ENCODE data around the gene SYT8.

Gene SYT8

DNA sequence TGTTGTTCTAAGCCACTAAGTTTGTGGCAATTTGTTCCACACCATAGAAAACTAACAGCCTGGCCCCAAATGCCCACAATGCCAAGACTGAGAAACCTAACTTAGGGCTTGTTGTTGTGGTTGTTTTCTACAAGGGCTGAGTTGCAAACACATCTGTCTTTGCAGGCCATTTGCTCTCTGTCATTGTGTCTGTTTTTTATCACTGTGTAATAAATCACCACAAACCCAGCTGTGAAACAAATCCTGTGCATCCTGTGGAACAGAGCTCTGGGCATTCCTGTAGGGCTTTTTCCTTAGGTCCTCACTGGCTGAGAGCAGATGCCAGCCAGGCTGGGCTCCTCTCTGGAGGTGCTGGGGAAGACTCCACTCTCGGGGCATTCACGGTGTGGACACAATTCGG, 15.7 kb upstream of the SYT8 start:
- FAIRE-seq = no peak

DNA sequence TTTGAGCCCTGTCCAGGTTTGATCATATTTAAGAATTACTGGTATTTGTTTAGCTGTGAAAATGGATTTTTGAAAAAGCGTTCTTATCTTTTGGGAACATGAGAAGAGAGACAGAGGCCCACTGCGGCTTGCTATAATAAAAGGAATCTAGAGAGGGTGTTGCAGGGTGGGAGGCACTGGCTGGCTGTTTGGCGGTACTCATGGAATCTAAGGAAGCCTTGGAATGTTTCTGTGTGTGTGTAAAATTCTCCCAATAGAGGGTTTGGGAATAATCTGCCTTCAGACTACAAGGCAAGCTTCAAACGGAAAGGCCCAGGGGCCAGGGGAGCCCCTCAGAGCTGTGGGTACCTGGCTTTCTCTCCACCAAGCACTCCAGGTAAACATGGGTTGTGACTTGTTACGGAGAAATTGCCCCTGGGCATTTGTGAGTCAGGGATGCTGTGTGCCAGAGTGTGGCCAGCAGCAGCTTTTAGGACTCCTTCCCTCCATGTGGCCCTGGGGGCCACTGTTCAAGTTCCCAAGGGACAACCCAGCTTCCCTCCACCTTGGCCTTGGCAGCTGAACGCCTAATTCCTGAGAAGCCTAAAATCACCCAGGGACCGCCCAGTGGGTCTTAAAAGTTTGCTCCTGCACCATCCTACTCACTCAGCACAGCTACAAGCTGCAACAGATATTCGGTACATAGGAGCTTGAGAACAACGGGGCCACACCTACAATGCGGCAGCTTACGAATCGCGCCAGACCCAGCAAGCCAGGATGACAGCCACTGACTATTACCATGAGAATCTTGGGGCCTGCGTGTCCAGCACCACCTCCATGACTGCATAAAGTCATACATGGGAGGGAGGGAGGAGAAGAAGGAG, 14.1 kb upstream of the SYT8 start:
- no peak for FAIRE-seq

DNA sequence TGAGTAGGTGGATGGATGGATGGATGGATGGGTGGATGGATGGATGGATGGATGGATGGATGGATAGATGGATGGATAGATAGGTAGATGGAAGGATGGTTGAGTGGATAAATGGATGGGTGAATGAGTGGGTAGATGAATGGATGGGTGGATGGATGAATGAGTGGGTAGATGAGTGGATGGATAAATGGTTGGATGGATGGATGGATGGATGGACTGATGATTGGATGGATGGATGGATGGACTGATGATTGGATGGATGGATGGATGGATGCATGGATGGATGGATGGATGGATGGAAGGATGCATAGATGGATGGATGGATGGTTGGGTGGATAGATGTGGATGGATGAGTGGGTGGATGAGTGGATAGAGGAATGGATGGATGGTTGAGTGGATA, 13.2 kb upstream of the SYT8 start:
- FAIRE-seq = no peak

DNA sequence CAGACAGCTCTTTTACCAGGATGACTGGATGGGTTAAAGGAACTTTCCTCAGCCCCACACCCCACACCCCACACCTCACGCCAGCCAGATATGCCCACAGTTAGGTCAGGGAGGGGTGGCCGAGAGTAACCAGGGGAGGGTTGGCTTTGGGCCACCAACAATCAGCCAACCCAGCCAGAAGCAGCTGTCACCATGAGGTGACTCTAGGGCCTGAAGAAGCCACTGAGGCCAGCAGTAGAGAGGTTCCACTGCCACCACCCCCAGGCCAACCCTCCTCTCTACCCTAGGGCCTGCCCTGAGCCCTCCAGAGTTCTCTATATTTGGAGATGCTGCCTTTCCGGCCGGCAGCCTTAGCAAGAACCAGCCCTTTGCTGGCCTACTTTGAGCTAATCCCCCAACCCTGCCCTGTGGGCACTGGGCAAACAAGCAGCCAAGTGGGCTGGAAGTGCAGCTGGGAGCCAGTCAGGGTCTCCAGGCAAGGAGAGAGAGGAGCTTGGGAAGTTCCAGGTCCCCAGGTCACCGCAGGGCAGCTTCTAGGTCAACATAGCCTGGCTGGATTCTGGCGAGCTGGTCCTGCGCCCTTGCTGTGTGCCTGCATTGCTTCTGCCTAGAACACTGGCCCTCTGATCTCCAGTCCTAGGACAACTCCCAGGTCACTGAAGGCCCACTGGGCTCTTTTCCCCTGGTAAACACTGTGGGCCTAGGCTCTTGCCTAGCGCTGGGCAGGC, 12.0 kb upstream of the SYT8 start:
- no peak for FAIRE-seq

DNA sequence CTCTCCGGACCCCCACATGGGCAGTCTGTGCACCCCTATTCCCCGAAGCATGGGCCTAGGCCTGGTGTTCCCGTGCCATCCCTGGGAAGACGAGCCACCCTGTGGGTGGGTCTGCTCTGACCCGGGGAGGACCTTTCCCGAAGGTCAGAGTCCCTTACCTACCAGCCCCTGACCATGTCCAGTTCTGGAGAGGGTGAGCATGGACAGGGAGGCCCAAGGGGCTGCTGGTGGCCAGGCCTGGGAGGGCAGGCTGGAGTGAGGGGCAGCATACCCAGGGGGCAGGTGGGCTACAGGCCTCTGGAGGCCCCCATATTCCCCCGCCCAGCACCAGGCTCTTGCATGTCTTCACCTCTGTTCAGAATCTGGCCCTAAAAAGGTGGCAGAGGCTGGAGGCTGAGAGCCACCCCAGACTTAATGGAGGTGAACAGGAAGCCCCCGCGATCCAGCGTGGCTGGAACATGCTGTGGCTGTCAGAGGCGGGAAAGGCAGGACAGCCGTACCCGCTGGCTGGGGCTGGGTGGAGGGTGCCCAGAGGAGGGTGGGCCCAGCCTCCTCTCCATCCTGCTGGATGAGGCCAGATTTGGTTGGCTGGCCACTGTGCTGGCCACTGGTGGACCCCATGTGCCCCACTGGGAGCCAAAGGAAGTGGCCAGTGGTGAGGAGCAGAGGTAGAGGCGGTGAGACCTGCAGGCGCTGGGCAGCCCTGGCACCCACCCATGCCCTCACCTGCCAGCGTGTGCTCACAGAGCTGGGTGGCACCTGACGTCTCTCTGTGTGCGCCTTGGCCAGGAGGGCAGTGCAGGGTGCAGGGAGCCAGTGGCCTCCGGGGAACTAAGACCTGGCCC, 11.2 kb upstream of the SYT8 start:
- FAIRE-seq = no peak

DNA sequence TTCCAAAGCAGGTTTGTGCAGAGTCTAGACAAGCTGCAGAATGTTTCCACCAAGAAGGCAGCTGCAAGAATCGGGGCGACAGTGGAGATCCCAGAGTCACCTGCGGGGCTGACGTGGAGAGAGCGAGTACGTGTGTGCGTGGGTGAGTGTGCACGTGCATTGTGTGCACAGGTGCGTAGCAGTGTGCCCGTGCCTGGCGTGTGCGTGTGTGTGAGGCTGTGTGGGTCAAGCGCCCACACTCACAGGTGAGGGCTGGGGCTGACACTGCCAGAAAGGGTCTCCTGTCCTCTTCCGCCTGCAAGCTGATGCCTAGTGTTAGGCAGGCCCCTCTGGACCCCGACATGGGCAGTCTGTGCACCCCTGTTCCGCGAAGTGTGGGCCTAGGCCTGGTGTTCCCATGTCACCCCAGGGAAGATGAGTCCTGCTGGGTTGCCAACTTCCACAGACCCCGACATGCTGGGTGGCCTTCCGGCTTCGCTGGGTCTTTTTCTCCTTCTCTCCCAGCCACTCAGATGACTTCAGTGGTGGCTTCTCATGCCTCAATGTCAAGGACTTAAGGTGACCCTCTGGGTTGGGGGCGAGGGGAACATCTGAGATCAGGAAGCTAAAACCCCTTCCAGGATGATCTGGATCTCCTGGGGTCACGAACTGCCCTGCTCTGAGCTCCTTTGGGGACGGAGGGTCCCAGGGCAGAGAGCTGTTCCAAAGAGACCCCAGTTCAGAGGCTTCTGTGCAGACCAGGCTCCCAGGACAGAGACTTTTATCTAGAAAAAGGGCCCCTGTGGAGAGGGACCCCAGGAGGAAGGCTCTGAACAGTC, 10.4 kb upstream of the SYT8 start:
- no peak for FAIRE-seq

DNA sequence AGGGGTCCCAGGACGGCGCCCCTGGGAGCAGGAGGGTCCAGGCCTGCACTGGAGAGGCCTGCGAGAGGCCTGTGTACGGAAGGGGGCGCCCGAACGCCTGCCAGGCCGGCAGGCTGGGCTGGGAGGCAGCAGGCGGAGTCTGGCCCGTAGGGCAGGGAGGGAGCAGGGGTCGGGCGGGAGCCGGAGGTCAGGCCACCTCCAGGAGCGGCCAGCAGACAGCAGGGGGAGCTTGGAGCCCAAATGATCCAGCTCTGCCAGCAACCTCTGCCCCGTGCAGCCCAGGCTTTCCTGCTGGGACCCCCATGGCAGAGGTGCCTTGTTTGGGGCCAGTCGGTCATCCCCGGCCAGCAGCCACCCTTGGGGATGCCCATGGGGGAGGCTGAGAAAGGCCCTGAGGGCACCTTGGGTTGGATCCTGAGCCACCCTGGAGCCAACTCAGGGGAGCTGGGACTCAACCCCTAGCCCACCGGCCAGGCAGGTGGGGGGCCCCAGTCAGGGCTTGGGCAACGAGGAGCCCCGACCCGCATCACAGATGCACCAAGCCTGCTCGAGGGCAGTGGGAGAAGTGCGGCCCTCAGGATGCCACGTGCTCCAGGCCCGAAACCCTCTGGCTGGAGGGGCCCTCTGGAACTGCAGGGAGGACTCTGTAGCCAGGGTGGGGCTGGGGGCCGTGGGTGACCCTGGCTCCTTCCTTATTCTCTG, 9.6 kb upstream of the SYT8 start:
- no peak for FAIRE-seq

DNA sequence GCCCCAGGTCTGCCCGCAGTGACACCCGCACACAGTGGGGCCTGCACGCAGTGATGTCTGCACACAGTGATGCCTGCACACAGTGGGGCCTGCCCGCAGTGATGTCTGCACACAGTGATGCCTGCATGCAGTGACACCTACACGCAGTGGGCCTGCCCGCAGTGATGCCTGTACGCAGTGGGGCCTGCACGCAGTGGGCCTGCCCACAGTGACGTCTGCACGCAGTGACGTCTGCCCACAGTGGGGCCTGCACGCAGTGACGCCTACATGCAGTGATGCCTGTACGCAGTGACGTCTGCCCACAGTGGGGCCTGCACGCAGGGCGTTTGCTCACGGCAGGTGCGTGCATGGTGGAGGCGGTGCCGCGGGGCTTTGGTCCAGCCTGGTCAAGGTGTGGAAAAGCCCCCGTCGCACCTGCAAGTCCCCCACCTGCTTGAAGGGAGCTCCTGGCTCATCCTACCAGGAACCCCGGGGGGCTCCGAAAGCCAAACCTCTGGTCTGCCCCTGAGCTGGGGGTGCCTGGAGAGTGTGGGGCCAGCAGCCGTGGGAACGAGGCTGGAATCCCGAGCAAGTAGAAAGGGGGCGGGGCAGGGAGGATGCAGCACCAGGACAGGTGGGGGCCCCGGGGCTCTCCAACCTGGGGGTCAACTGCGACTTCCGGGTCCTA, 8.9 kb upstream of the SYT8 start:
- FAIRE-seq = no peak

DNA sequence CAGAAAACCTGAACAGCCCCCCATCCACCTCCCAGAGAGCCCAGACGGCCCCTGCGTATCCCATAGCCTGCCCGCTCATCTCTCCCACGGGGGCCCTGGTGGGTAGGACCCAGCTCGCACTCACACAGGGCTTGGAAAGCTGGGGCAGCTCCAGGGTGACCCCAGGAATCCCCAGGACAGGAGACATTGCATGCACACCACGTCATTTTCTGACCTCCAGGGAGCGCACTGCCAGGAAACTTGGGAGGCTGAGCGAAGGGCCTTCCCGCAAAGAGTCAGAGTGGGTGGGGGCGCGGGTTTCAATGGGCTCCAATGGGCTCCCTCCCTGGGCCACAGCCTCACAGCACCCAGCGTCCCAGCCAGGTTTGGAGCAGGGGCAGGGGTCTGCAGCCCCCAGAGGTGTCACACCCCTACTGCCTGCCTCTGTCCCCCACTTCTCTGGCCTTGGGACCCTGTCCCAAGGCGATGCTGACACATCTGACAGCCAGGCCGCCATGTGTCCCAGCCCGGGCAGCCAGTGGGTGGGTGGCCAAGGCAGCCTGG, 8.2 kb upstream of the SYT8 start:
- FAIRE-seq = no peak

DNA sequence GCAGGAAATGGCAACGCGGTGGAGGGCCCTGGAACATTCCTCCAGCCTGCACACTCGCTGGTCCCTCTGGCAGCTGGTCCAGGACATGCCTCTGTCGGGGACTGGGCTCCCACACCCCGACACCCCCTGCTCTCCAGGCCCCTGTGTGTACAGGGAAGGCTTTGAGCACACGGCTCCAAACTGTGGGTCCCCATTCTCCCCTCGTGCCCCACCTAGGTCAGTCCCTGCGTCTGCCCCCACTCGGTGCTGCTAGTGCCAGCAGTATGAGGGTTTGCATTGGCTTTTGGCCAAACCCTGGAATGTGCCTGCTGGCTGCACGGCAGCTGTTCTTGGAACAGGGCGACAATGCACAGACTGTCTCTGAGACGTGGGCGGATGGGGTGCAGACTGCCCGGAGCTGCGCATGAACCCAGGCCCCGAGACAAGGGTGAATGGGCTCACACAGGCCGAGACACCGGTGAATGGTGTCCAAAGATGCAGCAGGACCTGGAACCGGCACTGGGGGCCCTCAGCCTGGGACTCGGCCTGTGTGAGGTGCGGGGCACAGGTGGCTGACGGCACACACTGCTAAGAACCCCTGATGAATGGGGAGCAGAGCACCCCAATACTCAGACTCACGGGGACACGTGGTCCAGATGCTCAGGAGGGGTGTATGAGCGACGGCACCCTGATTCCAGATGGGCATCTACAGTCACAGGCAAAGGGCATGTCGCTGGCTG, 7.5 kb upstream of the SYT8 start:
- no peak for FAIRE-seq

DNA sequence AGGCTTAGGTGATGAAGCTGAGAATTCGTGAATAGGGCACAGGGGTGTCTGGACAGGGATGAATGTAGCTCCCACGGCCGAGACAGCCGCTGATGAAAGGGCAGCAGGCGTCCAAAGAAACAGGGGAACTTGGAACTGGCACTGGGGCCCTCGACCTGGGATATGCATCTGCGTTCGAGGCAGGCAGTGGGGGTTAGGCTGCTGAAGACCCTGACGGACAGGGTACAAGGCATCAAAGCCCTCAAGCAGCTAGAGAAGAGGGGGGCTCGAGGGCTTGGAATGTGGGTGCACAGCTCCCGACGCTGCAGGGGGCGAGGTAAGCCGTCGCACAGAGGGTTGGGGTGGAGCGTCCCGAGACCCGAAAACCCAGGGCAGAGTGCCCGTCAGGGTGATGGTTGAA, 6.9 kb upstream of the SYT8 start:
- FAIRE-seq = no peak

DNA sequence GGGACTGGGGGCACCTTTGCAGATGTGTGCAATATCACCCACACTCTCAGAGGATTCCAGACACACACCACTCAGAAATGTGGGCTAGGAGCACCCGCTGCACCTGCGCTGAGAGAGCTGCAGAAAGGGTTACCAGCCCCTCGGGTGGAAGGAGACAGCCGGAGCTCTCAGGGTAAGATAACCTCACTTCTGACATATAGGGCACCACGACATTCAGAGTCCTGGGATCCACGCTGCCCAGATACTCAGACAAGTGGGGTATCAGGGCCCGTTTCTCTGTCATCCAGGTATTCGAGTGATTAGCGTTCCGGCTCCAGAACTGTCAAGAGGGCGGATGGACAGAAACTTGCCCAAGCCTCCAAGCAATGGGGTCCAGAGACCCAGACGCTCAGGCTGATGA, 6.2 kb upstream of the SYT8 start:
- FAIRE-seq = no peak

DNA sequence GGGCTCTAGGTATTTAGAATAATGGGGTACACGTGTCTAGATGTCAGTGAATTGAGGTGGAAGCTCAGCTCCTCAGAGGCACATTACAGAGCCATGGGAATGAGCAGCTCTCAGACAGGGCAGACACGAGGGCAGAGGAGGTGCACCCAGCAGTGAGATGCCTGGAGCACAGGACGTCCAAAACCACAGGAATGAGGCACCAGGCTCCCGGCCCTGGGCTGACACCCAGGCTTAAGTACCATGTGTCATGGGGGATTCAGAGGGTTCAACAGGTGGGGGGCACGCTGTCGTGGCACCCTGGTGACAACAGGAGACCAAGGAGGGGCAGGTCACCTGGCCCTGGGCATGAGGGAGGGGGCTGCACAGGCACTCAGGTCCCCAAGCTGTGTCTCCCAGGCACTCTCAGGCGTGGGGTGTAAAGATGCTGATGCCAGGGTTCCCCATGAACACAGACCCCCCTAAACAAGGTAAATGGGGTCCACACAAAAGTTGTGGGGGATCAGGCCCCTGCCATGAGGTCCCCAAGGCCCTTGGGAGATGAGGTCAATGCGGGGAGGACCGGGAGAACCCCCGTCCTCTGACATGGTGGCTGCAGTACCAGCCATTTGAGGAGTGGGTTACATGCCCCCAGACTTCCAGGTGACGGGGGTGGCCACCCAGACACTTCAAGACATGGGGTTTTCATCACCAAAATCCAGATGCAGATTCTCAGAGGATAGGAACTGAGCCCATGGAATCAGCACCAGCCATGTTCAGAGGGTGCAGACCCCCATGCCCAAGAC, 5.6 kb upstream of the SYT8 start:
- no peak for FAIRE-seq

DNA sequence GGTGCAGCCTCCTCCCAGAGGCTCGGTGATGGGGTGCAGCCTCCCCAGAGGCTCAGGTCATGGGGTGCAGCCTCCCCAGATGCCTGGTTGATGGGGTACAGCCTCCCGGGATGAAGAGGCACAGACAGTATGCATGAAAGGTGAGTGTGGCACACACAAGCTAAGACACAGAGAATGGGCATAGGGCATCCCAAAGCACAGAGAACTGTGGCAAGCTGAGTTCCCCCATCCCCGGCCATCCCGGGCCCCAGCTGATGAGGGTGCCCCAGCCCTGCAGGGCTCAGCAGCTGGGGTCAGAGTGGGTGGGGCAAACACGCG, 4.8 kb upstream of the SYT8 start:
- FAIRE-seq = no peak

DNA sequence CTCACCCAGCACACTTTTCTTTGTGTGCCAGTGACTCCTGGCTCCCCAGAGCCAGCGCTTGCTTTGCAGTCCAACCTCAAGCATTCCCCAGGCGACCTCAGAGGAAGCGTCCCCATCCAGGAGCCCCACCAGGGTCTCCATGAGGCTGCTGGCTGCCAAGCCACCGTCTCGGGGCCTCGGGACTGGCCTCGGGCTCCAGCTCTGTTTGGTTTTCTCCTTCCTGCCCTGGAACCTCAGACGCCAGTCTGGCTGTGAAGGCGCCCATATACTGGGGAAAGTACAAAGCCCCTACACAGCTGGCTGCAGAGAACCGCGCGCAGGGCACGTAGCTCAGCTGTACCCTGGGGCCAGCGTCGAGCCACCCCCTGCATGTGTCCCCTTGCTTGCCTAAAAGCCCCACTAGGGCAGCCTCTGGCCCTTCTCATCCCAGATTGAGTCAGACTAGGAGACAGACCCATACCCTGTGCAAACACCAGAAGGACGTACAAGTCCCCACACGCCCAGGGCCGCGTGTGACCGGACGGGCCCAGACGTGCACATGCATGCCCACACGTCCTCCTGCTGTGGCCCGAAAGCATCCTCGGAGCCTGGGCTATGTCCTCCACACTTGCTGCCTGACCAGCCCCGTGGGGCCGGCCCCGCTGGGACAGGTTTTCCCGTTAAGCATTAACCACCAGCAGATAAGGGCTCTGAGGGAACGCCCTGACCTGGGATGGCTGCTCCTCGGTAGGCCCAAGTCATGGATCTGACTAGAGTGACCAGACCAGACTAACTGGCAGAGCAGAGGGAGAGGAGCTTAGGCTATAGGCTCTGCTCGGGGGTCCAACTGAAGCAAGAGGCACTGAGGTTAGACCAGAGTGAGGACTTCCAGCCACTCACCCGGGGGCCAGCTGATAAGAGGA, 4.2 kb upstream of the SYT8 start:
- no peak for FAIRE-seq

DNA sequence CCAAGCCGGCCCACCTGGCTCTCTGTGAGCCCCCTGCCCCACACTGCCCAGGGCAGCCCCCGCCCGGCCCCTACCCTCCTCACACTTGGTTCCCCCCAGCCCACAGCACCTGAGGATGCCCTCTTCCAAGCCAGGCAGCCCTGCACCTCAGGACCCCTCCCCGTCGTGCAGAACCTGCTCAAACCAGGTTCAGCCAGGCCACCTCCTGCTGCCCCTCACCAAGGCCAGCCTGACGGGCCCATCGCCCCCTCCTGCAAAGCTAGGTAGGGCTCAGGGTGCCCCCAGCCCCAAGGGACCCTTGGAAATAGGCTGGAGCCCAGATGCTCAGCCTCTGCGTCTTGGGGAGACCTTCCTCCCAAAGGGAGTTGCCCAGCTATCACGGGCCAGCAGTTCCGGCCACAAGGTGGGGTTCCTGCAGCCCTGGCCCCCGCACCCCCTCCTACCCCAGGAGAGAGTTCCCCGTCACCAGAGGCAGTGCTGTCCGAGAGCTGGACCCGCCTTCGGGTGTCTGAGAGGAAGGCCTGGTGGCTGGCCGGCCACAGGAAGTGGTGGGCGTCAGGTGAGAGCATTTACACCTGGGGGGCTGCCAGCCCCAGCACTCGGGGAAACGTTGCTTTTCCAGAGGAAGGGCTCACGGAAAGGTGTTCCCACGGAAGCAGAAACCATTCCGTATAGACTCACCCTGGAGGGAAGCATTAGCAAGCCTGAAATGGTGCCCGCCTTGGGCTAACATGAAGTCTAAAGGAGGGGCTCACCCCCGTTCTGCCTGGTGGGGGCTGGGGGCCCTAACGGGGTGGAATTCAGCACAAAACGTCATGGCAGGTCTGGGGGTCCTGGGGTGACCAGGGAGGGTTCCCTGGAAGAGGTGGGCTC, 3.2 kb upstream of the SYT8 start:
- no peak for FAIRE-seq

DNA sequence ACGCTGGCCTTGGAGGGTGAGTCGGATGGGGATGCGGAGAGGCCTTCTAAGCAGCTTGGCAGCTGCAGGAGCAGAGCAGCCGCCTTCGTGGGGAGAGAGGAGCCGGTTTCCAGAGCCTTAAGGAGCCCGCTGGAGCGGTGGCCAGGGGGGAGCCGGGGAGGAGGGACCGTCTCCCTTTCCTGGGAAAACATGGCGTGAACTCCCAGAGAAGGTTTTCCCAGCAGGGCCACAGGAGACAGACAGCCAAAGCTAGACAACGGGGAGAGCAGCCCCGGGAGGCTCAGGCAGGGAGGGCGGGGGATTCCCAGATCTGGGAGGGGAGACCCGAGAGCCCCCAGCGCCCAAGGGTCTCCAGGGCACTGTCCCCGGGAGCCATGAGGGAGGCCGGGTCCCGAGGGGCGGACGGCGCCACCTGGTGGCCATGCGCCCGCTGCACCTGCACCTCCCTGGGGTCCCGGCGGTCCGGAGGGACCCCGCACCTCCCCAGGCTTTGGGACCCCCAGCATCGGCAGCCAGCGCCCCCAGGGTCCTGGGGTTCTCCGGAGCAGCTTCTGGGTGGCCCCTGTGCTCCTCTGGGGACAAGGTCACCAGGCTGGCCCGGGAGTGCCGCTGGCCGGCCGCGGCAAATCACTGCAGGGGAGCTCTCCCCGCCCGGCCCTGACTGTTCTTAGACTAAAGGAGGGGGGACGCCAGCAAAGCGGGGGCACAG, 2.4 kb upstream of the SYT8 start:
- no peak for FAIRE-seq

Measured in islet of Langerhans (tissue), 1 donor.